Nephron progenitor cell (in vitro differentiated cells): ENCODE data around the gene CDH4.

ENCODE experiments used
- DNase-seq: peaks from one replicate; pipeline ENCODE4 v3.0.0; 2021
- H3K27ac Mint-ChIP-seq: 2 replicates; pipeline ENCODE4 v1.8.0; 2021; ENCODE audit warnings: mild to moderate bottlenecking, moderate library complexity, mixed read lengths
- H3K27me3 Mint-ChIP-seq: 2 replicates; pipeline ENCODE4 v1.8.0; 2021; ENCODE audit warnings: mild to moderate bottlenecking, low read depth, mixed read lengths; ENCODE audit not compliant: poor library complexity
- H3K36me3 Mint-ChIP-seq: 2 replicates; pipeline ENCODE4 v1.8.0; 2021; ENCODE audit warnings: low read depth, mixed read lengths
- H3K4me1 Mint-ChIP-seq: 2 replicates; pipeline ENCODE4 v1.8.0; 2021; ENCODE audit warnings: mixed read lengths
- H3K4me3 Mint-ChIP-seq: 2 replicates; pipeline ENCODE4 v1.8.0; 2021; ENCODE audit warnings: mild to moderate bottlenecking, moderate library complexity, mixed read lengths
- H3K9me3 Mint-ChIP-seq: 2 replicates; pipeline ENCODE4 v1.8.0; 2021; ENCODE audit warnings: mild to moderate bottlenecking, moderate library complexity, mixed read lengths
- TF ChIP-seq, protein P1 (sequence below): fragments of 200-600 bp; sonication (generic); IDR thresholded peaks from 2 replicates; pipeline ENCODE4 v1.5.0; 2021; ENCODE audit warnings: antibody characterized with exemption

The CDH4 gene

DNA sequence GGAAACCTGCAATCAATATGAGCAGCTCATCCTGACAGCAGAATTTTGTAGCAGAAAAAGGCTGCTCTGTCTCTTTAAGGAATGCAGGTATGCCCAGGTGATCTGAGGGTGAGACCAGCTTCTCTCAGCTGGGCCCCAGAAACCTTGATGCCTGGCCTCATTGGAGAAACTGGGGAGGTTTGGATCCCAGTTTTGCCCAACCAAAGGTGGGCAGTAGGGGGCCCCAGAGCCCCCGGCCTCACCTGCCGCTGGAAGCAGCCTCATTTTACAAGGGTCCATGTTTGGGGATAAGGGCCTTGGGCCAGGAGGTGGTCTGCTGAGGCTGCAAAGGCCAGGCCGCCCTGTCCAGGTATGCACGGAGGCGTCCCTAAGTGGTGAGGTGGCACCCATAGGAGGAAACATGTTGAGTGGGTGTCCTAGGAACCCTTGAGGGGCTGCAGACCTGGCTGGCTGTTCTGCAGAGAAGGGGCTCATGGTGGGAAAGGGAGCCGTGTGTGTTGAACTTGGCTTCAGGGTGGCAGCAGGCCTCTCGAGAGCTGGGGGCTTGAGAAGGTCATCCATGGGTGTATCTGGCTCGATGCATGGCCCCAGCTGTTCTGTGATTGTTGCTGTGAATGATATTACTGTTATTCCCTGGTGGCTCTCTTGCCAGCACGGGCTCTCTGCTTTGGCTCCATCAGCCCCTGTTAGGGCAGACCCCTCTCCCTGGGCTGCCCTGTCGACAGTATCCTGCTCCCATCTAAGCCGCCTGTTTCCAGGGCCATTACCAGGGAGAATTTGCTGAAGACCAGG lies 208.4 kb downstream of the CDH4 start:
- peaks cover 10% of the 10 kb centered on the region for H3K27me3 Mint-ChIP-seq
- TF ChIP-seq, protein P1, sequence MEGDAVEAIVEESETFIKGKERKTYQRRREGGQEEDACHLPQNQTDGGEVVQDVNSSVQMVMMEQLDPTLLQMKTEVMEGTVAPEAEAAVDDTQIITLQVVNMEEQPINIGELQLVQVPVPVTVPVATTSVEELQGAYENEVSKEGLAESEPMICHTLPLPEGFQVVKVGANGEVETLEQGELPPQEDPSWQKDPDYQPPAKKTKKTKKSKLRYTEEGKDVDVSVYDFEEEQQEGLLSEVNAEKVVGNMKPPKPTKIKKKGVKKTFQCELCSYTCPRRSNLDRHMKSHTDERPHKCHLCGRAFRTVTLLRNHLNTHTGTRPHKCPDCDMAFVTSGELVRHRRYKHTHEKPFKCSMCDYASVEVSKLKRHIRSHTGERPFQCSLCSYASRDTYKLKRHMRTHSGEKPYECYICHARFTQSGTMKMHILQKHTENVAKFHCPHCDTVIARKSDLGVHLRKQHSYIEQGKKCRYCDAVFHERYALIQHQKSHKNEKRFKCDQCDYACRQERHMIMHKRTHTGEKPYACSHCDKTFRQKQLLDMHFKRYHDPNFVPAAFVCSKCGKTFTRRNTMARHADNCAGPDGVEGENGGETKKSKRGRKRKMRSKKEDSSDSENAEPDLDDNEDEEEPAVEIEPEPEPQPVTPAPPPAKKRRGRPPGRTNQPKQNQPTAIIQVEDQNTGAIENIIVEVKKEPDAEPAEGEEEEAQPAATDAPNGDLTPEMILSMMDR, result no peak
- H3K9me3 Mint-ChIP-seq, result peaks cover 26% of the 10 kb centered on the region
- peaks cover 5% of the 10 kb centered on the region for H3K36me3 Mint-ChIP-seq
- no peak overlapping the region for H3K27ac Mint-ChIP-seq
- DNase-seq, result no peak
- peaks cover 12% of the 10 kb centered on the region for H3K4me1 Mint-ChIP-seq
- no peak overlapping the region for H3K4me3 Mint-ChIP-seq

DNA sequence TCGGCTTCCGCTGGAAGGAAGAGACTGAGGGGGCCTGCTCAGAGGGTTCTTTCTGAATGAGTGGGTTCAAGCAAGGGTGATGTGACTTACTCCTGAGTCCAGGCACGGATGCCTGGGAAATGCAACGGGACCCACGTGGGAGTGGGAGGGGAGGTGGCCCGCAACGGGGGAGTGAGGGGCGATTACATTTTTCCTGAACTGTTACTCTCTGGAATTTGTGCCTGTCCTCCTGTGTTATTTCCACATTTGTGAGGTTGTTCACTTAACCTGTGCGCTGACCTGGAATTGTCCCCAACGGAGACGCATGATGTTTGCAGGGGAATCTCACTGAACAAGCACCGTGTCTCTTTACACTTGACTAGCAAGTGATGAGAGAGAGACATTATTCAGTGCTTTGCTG lies 209.4 kb downstream of the CDH4 start:
- TF ChIP-seq, protein P1, result no peak
- peaks cover 12% of the 10 kb centered on the region for H3K4me1 Mint-ChIP-seq
- H3K9me3 Mint-ChIP-seq, result peaks cover 26% of the 10 kb centered on the region
- H3K36me3 Mint-ChIP-seq, result peaks cover 5% of the 10 kb centered on the region
- peak overlapping the region; percentile 33 for H3K4me3 Mint-ChIP-seq
- peak overlapping the region; percentile 27 for H3K27ac Mint-ChIP-seq
- peaks cover 10% of the 10 kb centered on the region for H3K27me3 Mint-ChIP-seq
- DNase-seq, result peak; percentile 21

- H3K36me3 Mint-ChIP-seq, result peaks cover 5% of the 10 kb centered on the region
- no peak overlapping the region for H3K4me3 Mint-ChIP-seq
- TF ChIP-seq, protein P1, result no peak
- H3K27me3 Mint-ChIP-seq, result peaks cover 10% of the 10 kb centered on the region
- peaks cover 47% of the 10 kb centered on the region for H3K9me3 Mint-ChIP-seq
- no peak for DNase-seq
- no peak overlapping the region for H3K27ac Mint-ChIP-seq
- peaks cover 12% of the 10 kb centered on the region for H3K4me1 Mint-ChIP-seq
Measured at GRCh38 chr20:61464307-61465303, 212.5 kb downstream of the CDH4 start.

DNA sequence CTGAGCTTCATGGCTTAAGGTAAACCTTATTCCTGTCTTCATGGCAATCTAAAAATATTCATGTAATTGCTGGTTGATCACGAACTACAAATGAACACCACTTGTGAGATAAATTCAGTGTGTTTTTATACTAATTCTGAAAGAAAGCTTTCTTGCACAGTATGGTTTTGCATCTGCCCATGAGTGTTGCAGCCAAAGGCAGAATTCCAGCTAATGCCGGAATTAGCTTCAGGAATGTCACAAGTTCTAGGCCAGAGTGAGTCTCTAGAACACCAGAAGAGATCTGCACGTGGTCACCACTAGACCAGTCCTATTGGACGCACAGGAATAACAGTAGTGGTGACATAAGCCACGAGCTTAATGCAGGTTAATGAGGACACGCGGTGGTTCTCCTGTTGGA lies 223.7 kb downstream of the CDH4 start:
- Mint-ChIP-seq H3K9me3 (peaks cover 4% of the 10 kb centered on the region), H3K4me3 (no peak overlapping the region), H3K4me1 (peaks cover 9% of the 10 kb centered on the region)

DNA sequence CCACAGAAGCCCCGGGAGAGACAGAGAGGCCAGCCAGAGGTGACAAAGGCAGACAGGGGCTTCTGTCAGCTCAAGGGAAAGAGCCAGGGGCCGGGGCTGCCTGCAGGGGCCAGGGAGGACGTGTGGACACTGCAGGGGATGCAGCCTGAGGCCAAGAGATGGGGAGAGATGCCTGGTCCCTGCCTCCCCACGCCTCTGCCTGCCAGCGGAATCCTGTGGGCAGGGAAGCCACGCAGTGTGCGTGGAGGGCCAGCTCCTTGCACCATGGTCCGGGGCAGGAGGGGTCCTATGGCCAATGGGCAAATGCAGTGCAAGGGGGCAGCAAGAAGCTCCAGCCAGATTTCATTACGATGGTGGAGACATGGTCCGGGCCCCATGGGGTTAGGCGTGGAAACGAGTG lies 224.9 kb downstream of the CDH4 start:
- peaks cover 4% of the 10 kb centered on the region for H3K9me3 Mint-ChIP-seq
- H3K27ac Mint-ChIP-seq, result no peak overlapping the region
- TF ChIP-seq, protein P1, result no peak
- no peaks in the 10 kb centered on the region for H3K36me3 Mint-ChIP-seq
- no peak overlapping the region for H3K4me3 Mint-ChIP-seq
- no peak for DNase-seq
- H3K4me1 Mint-ChIP-seq, result peaks cover 9% of the 10 kb centered on the region
- no peaks in the 10 kb centered on the region for H3K27me3 Mint-ChIP-seq

More for the DNA sequence above, 223.7 kb downstream of the CDH4 start:
- no peaks in the 10 kb centered on the region for H3K36me3 Mint-ChIP-seq
- H3K27me3 Mint-ChIP-seq, result no peaks in the 10 kb centered on the region
- no peak for DNase-seq
- TF ChIP-seq, protein P1, result no peak
- H3K27ac Mint-ChIP-seq, result no peak overlapping the region
